CD4-positive, alpha-beta T cell treated with Interferon gamma for 1 hour (primary cell): ENCODE results near the gene MTCL1.
"Not testable (repeated sequence)": the region's sequence is repeated elsewhere in the genome, so short reads cannot be mapped to it uniquely, and the experiment has no call there.

Experiments
- DNase-seq: peaks from one replicate; pipeline ENCODE4 v3.0.0-alpha.2; 2020

MTCL1 gene

GRCh38 chr18:8745355-8746014, 40.1 kb downstream of the MTCL1 start:
- DNase-seq, result no peak

GRCh38 chr18:8747440-8747937, 42.1 kb downstream of the MTCL1 start:
- DNase-seq, result no peak

- no peak for DNase-seq
Measured at GRCh38 chr18:8749492-8749891, 44.1 kb downstream of the MTCL1 start.

- DNase-seq, result no peak
Measured at GRCh38 chr18:8750954-8751415, 45.6 kb downstream of the MTCL1 start.

GRCh38 chr18:8751692-8752091, 46.3 kb downstream of the MTCL1 start:
- no peak for DNase-seq

GRCh38 chr18:8752329-8752728, 47.0 kb downstream of the MTCL1 start:
- no peak for DNase-seq

GRCh38 chr18:8754995-8755960, 49.9 kb downstream of the MTCL1 start:
- DNase-seq, result peak; percentile 55

- DNase-seq, result no peak
Measured at GRCh38 chr18:8756571-8756970, 51.2 kb downstream of the MTCL1 start.

GRCh38 chr18:8757396-8757997, 52.1 kb downstream of the MTCL1 start:
- DNase-seq, result no peak

- no peak for DNase-seq
Measured at GRCh38 chr18:8758466-8758865, 53.1 kb downstream of the MTCL1 start.

GRCh38 chr18:8760984-8761383, 55.6 kb downstream of the MTCL1 start:
- no peak for DNase-seq

- DNase-seq, result not testable (repeated sequence)
Measured at GRCh38 chr18:8761535-8761934, 56.2 kb downstream of the MTCL1 start.

GRCh38 chr18:8762968-8763367, 57.6 kb downstream of the MTCL1 start:
- DNase-seq, result no peak

- no peak for DNase-seq
Measured at GRCh38 chr18:8763611-8764010, 58.3 kb downstream of the MTCL1 start.

- DNase-seq, result no peak
Measured at GRCh38 chr18:8765783-8766463, 60.6 kb downstream of the MTCL1 start.

- no peak for DNase-seq
Measured at GRCh38 chr18:8766559-8767293, 61.4 kb downstream of the MTCL1 start.

- DNase-seq, result no peak
Measured at GRCh38 chr18:8767340-8767739, 62.0 kb downstream of the MTCL1 start.

- DNase-seq, result no peak
Measured at GRCh38 chr18:8769509-8770095, 64.2 kb downstream of the MTCL1 start.

GRCh38 chr18:8770657-8771056, 65.3 kb downstream of the MTCL1 start:
- DNase-seq, result no peak

GRCh38 chr18:8771930-8772329, 66.6 kb downstream of the MTCL1 start:
- no peak for DNase-seq

GRCh38 chr18:8773980-8774379, 68.6 kb downstream of the MTCL1 start:
- DNase-seq, result no peak
